GM18507 (cell line): ENCODE measurements around the gene THAP7.

Experiments
- DNase-seq: peaks from one replicate; pipeline ENCODE4 v3.0.0; 2011; ENCODE audit warnings: low read depth; ENCODE audit not compliant: insufficient read length; ENCODE audit errors: extremely low spot score
- FAIRE-seq: peaks from 2 replicates; lab custom pipeline; 2011; peaks lifted over from hg19 to GRCh38; lab: Jason Lieb, UNC

Gene THAP7

GRCh38 chr22:20996031-20996410, 5.9 kb downstream of the THAP7 start:
- DNase-seq: no peak
- no peak for FAIRE-seq

- no peak for DNase-seq
- no peak for FAIRE-seq
Measured at GRCh38 chr22:20995329-20996030, 6.4 kb downstream of the THAP7 start.

GRCh38 chr22:20994902-20995241, 7.0 kb downstream of the THAP7 start:
- FAIRE-seq: no peak
- no peak for DNase-seq

GRCh38 chr22:20994128-20994901, 7.6 kb downstream of the THAP7 start:
- no peak for DNase-seq
- FAIRE-seq: no peak

GRCh38 chr22:20993304-20994127, 8.4 kb downstream of the THAP7 start:
- FAIRE-seq: no peak
- no peak for DNase-seq

GRCh38 chr22:20992456-20993303, 9.2 kb downstream of the THAP7 start:
- FAIRE-seq: no peak
- no peak for DNase-seq

- DNase-seq: no peak
- no peak for FAIRE-seq
Measured at GRCh38 chr22:20992056-20992442, 9.9 kb downstream of the THAP7 start.

GRCh38 chr22:20991252-20992055, 10.5 kb downstream of the THAP7 start:
- FAIRE-seq (no peak), DNase-seq (no peak)

- no peak for DNase-seq
- FAIRE-seq: no peak
Measured at GRCh38 chr22:20990184-20991180, 11.4 kb downstream of the THAP7 start.

GRCh38 chr22:20989323-20990138, 12.4 kb downstream of the THAP7 start:
- DNase-seq (no peak), FAIRE-seq (no peak)

GRCh38 chr22:20988573-20989322, 13.2 kb downstream of the THAP7 start:
- DNase-seq: no peak

GRCh38 chr22:20987375-20987774, 14.5 kb downstream of the THAP7 start:
- no peak for FAIRE-seq
- no peak for DNase-seq

More at GRCh38 chr22:20988573-20989322, 13.2 kb downstream of the THAP7 start:
- no peak for FAIRE-seq

GRCh38 chr22:20986365-20986764, 15.6 kb downstream of the THAP7 start:
- DNase-seq: no peak
- FAIRE-seq: no peak

- DNase-seq (no peak), FAIRE-seq (no peak)
Measured at GRCh38 chr22:20985720-20986119, 16.2 kb downstream of the THAP7 start.

GRCh38 chr22:20983081-20983771, 18.7 kb downstream of the THAP7 start:
- DNase-seq: no peak
- FAIRE-seq: no peak

GRCh38 chr22:20982563-20982882, 19.4 kb downstream of the THAP7 start:
- no peak for DNase-seq
- no peak for FAIRE-seq
